GM23248 (cell line): ENCODE data around the gene IQCN. TPM values are rescaled to one million over a fixed set of nuclear protein-coding genes. Genes with fewer than 3 reads are reported as not detected.

ENCODE experiments used
- DNase-seq: peaks from one replicate; pipeline ENCODE4 v3.0.0-alpha.2; 2015
- H2AFZ ChIP-seq: fragments of 200-600 bp; sonication (generic); 2 replicates; pipeline ENCODE4 v1.6.1; 2016; ENCODE audit warnings: antibody characterized with exemption
- H3F3A ChIP-seq: fragments of 200-600 bp; sonication (generic); 2 replicates; pipeline ENCODE4 v1.6.1; 2016; ENCODE audit warnings: mild to moderate bottlenecking, antibody characterized with exemption, mixed run types; ENCODE audit not compliant: insufficient read depth
- H3K27ac ChIP-seq: fragments of 200-600 bp; sonication (generic); 2 replicates; pipeline ENCODE4 v1.5.1; 2016; ENCODE audit warnings: mild to moderate bottlenecking
- H3K27me3 ChIP-seq: fragments of 200-600 bp; sonication (generic); replicated peaks from 2 replicates; pipeline ENCODE4 v1.6.1; 2016; ENCODE audit warnings: mild to moderate bottlenecking; ENCODE audit not compliant: insufficient read depth
- H3K36me3 ChIP-seq: fragments of 200-600 bp; sonication (generic); 2 replicates; pipeline ENCODE4 v1.6.1; 2016; ENCODE audit warnings: low read depth, mild to moderate bottlenecking
- H3K4me1 ChIP-seq: fragments of 200-600 bp; sonication (generic); 2 replicates; pipeline ENCODE4 v1.6.1; 2016; ENCODE audit warnings: mild to moderate bottlenecking; ENCODE audit not compliant: insufficient read depth
- H3K4me2 ChIP-seq: fragments of 200-600 bp; sonication (generic); one replicate; pipeline ENCODE4 v1.6.1; 2016; ENCODE audit warnings: mild to moderate bottlenecking; ENCODE audit not compliant: unreplicated experiment
- H3K4me3 ChIP-seq: fragments of 200-600 bp; sonication (generic); 2 replicates; pipeline ENCODE4 v1.5.1; 2016; ENCODE audit warnings: mild to moderate bottlenecking
- H3K79me2 ChIP-seq: fragments of 200-600 bp; sonication (generic); 2 replicates; pipeline ENCODE4 v1.6.1; 2016; ENCODE audit warnings: mild to moderate bottlenecking; ENCODE audit not compliant: insufficient read depth
- H3K9ac ChIP-seq: fragments of 200-600 bp; sonication (generic); 2 replicates; pipeline ENCODE4 v1.6.1; 2016; ENCODE audit warnings: mild to moderate bottlenecking
- H3K9me2 ChIP-seq: fragments of 200-600 bp; sonication (generic); 2 replicates; pipeline ENCODE4 v1.6.1; 2016; ENCODE audit warnings: mixed run types, mild to moderate bottlenecking, moderate library complexity; ENCODE audit not compliant: insufficient read depth
- H3K9me3 ChIP-seq: fragments of 200-600 bp; sonication (generic); one replicate; pipeline ENCODE4 v1.6.1; 2017; ENCODE audit warnings: low read depth
- H4K20me1 ChIP-seq: fragments of 200-600 bp; sonication (generic); 2 replicates; pipeline ENCODE4 v1.6.0; 2016; ENCODE audit not compliant: insufficient read depth
- EZH2 ChIP-seq: fragments of 200-600 bp; sonication (generic); IDR thresholded peaks from 2 replicates; pipeline ENCODE4 v1.6.1; 2018; ENCODE audit warnings: antibody characterized with exemption, mild to moderate bottlenecking; ENCODE audit not compliant: insufficient read depth, poor library complexity, severe bottlenecking
- EZH2phosphoT487 ChIP-seq: fragments of 200-600 bp; sonication (generic); IDR thresholded peaks from 2 replicates; pipeline ENCODE4 v1.6.1; 2018; ENCODE audit warnings: antibody characterized with exemption, moderate library complexity, mild to moderate bottlenecking, low read depth; ENCODE audit not compliant: insufficient read depth
- WGBS, 2 experiments: methylation state at CpG; one replicate each; pipeline ENCODE4 v1.1.6; 2015 to 2017; ENCODE audit warnings: low lambda C conversion rate in 2 of 2, low coverage in 1 of 2; ENCODE audit errors: missing lambda C conversion rate in 2 of 2; 5-methylcytosine and 5-hydroxymethylcytosine counted together
- in situ Hi-C: fragments of 300-500 bp; cut with MboI; formaldehyde crosslinking; loops from 2 replicates; pipeline ENCODE4 v1.15.0; 2020
- polyA plus RNA-seq: library from polyadenylated mRNA; unstranded; fragments of >200 nt; fragmentation: Nextera tagmentation; extraction: Ambion mirVana; gene quantifications from 2 replicates; pipeline ENCODE4 v1.2.1, GENCODE V29; 2016
- total RNA-seq: library from RNA; depleted of rRNA; stranded (reverse); fragments of >200 nt; shearing (Covaris generic); gene quantifications from 2 replicates; pipeline ENCODE4 v1.2.3, GENCODE V29; 2014

Gene IQCN
- total and polyA plus RNA-seq, 2 experiments from 2014 or later = 0.11 to 0.16 TPM

GRCh38 chr19:18227781-18228271, 46.4 kb downstream of the IQCN start:
- no peak overlapping the region for H3K27ac ChIP-seq
- in situ Hi-C loops = no loop called here
- 57 to 58% methylated on average over 6 of the region's 6 CpGs for WGBS, 2 experiments

GRCh38 chr19:18226956-18227780, 47.1 kb downstream of the IQCN start:
- Histone ChIP-seq H3K9ac (no peak overlapping the region), H3K4me2 (no peak overlapping the region), H3K27ac (no peak overlapping the region), H2AFZ (no peak overlapping the region), H3K9me3 (no peaks in the 10 kb centered on the region), H3F3A (no peaks in the 10 kb centered on the region), H3K4me1 (no peaks in the 10 kb centered on the region), H3K79me2 (no peaks in the 10 kb centered on the region), H3K4me3 (no peak overlapping the region), H4K20me1 (no peaks in the 10 kb centered on the region), H3K36me3 (no peaks in the 10 kb centered on the region), H3K9me2 (no peaks in the 10 kb centered on the region), H3K27me3 (peaks cover 11% of the 10 kb centered on the region)
- WGBS, 2 experiments = 81% methylated on average over 15 to 18 of the region's 18 CpGs
- TF ChIP-seq EZH2phosphoT487 = no peak
- no peak for TF ChIP-seq EZH2
- no peak for DNase-seq
- in situ Hi-C loops = no loop called here

More at GRCh38 chr19:18227781-18228271, 46.4 kb downstream of the IQCN start:
- Histone ChIP-seq H4K20me1 (no peaks in the 10 kb centered on the region), H3K9me3 (no peaks in the 10 kb centered on the region), H3F3A (no peaks in the 10 kb centered on the region), H3K4me3 (no peak overlapping the region), H3K79me2 (no peaks in the 10 kb centered on the region), H3K4me1 (no peaks in the 10 kb centered on the region), H3K27me3 (peaks cover 12% of the 10 kb centered on the region), H2AFZ (no peak overlapping the region), H3K9ac (no peak overlapping the region), H3K36me3 (no peaks in the 10 kb centered on the region), H3K9me2 (no peaks in the 10 kb centered on the region), H3K4me2 (no peak overlapping the region)
- TF ChIP-seq EZH2phosphoT487 (no peak), EZH2 (no peak)
- no peak for DNase-seq

GRCh38 chr19:18225702-18226468, 48.4 kb downstream of the IQCN start, which contains the start of gene PDE4C:
PDE4C (minus strand) TSS chr19:18226438; CDS start chr19:18226415, 23 bp downstream.
- H2AFZ ChIP-seq = no peak within 1 kb of the TSS; the same call in 1 of the 2 replicates
- no peaks in the 10 kb centered on the region for H3K79me2 ChIP-seq
- no peaks in the 10 kb centered on the region for H3K36me3 ChIP-seq
- peak; percentile 48 for DNase-seq
- 0 out of 2 replicates have a peak, but pooled peaks cover 4% of the 10 kb centered on the region for H3K27me3 ChIP-seq
- H3K9me3 ChIP-seq = no peaks in the 10 kb centered on the region
- no peaks in the 10 kb centered on the region for H4K20me1 ChIP-seq
- H3K9ac ChIP-seq = no peak within 1 kb of the TSS
- H3K4me1 ChIP-seq = no peaks in the 10 kb centered on the region
- H3K27ac ChIP-seq = no peak within 1 kb of the TSS
- TF ChIP-seq EZH2phosphoT487 = no peak
- TF ChIP-seq EZH2 = no peak
- WGBS, 2 experiments = 4 to 7% methylated on average over 31 to 51 of the region's 51 CpGs
- no peaks in the 10 kb centered on the region for H3F3A ChIP-seq
- H3K9me2 ChIP-seq = no peaks in the 10 kb centered on the region
- H3K4me2 ChIP-seq = peak within 1 kb of the TSS; percentile 28
- H3K4me3 ChIP-seq = no peak within 1 kb of the TSS
- in situ Hi-C loops = no loop called here

- Histone ChIP-seq H3F3A (no peaks in the 10 kb centered on the region), H3K4me3 (no peak overlapping the region), H3K9me3 (no peaks in the 10 kb centered on the region), H3K4me2 (no peak overlapping the region), H3K9ac (no peak overlapping the region), H3K36me3 (no peaks in the 10 kb centered on the region), H3K79me2 (no peaks in the 10 kb centered on the region), H3K27ac (no peak overlapping the region), H2AFZ (no peak overlapping the region), H3K4me1 (no peaks in the 10 kb centered on the region), H4K20me1 (no peaks in the 10 kb centered on the region), H3K9me2 (no peaks in the 10 kb centered on the region), H3K27me3 (no peaks in the 10 kb centered on the region)
- no peak for DNase-seq
- WGBS, 2 experiments = 13 to 21% methylated on average over 16 of the region's 16 CpGs
- TF ChIP-seq EZH2phosphoT487 (no peak), EZH2 (no peak)
- in situ Hi-C loops = no loop called here
Observed at GRCh38 chr19:18225355-18225701, 48.9 kb downstream of the IQCN start.
